ENCODE data around the gene NUPR2.
"Not testable (repeated sequence)": the region's sequence is repeated elsewhere in the genome, so short reads cannot be mapped to it uniquely, and the experiment has no call there.

The NUPR2 gene

GRCh38 chr7:56083150-56083785 is 32.9 kb downstream of the NUPR2 start:
- no peak for TF ChIP-seq MAX (IDR thresholded peaks at IDR 0.05; ENCODE audit: low read depth, low read length)
- no peak for TF ChIP-seq MYC (IDR thresholded peaks at IDR 0.05; ENCODE audit: low read depth, low read length)
- TF ChIP-seq POLR2A (IDR thresholded peaks at IDR 0.05; ENCODE audit: extremely low read depth, insufficient read length) = no peak
- no peak for TF ChIP-seq CTCF (IDR thresholded peaks at IDR 0.05; ENCODE audit: low read depth, low read length)
- DNase-seq (ENCODE audit: low read depth) = no peak
- no peak overlapping the region for H3K4me3 ChIP-seq (ENCODE audit: low read depth, low read length)

GRCh38 chr7:56081626-56082340 is 34.4 kb downstream of the NUPR2 start:
- no peak overlapping the region for H3K4me3 ChIP-seq (ENCODE audit: low read depth, low read length)
- no peak for DNase-seq (ENCODE audit: low read depth)
- TF ChIP-seq MYC (IDR thresholded peaks at IDR 0.05; ENCODE audit: low read depth, low read length) = no peak
- TF ChIP-seq POLR2A (IDR thresholded peaks at IDR 0.05; ENCODE audit: extremely low read depth, insufficient read length) = no peak
- no peak for TF ChIP-seq MAX (IDR thresholded peaks at IDR 0.05; ENCODE audit: low read depth, low read length)
- no peak for TF ChIP-seq CTCF (IDR thresholded peaks at IDR 0.05; ENCODE audit: low read depth, low read length)

GRCh38 chr7:56080726-56081435 is 35.3 kb downstream of the NUPR2 start:
- not testable (repeated sequence) for DNase-seq (ENCODE audit: low read depth)

GRCh38 chr7:56079450-56080185 is 36.6 kb downstream of the NUPR2 start:
- DNase-seq (ENCODE audit: low read depth) = no peak
- TF ChIP-seq MYC (IDR thresholded peaks at IDR 0.05; ENCODE audit: low read depth, low read length) (no peak), POLR2A (IDR thresholded peaks at IDR 0.05; ENCODE audit: extremely low read depth, insufficient read length) (no peak), CTCF (IDR thresholded peaks at IDR 0.05; ENCODE audit: low read depth, low read length) (no peak), MAX (IDR thresholded peaks at IDR 0.05; ENCODE audit: low read depth, low read length) (no peak)
- no peak overlapping the region for H3K4me3 ChIP-seq (ENCODE audit: low read depth, low read length)

More at GRCh38 chr7:56080726-56081435, 35.3 kb downstream of the NUPR2 start:
- not testable (repeated sequence) for H3K4me3 ChIP-seq (ENCODE audit: low read depth, low read length)

- no peak overlapping the region for H3K4me3 ChIP-seq (ENCODE audit: low read depth, low read length)
- DNase-seq (ENCODE audit: low read depth) = no peak
- TF ChIP-seq MYC (IDR thresholded peaks at IDR 0.05; ENCODE audit: low read depth, low read length) (no peak), MAX (IDR thresholded peaks at IDR 0.05; ENCODE audit: low read depth, low read length) (no peak), POLR2A (IDR thresholded peaks at IDR 0.05; ENCODE audit: extremely low read depth, insufficient read length) (no peak), CTCF (IDR thresholded peaks at IDR 0.05; ENCODE audit: low read depth, low read length) (no peak)
Observed at GRCh38 chr7:56078196-56078595, 38.0 kb downstream of the NUPR2 start.

Measured in NB4 (cell line).